GM19025 (cell line): ENCODE data around the gene ZNF277.
"Not testable (repeated sequence)": the region's sequence is repeated elsewhere in the genome, so short reads cannot be mapped to it uniquely, and the experiment has no call there.

Experiments used
- ATAC-seq: cut with Tn5 transposase; IDR thresholded peaks from one replicate; pipeline ENCODE4 v1.9.1; 2021; ENCODE audit warnings: mild to moderate bottlenecking, low read depth, moderate library complexity; ENCODE audit not compliant: unreplicated experiment

Gene ZNF277

DNA sequence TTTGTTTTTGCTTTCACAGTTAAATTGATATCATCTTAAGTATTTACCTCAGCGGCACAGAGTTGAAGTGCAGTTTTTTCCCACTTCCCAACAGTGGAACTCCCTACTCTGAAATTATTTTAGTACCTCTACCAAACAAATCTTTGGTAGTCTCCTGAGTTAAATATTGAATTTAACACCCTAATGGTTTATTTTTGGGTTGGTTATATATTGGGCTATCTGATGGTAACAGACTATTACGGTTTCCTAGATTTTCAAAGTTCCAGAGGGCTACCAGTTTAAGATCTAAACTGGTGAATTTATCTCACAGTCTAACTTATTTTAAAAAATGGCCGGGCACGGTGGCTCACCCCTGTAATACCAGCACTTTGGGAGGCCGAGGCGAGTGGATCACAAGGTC lies 1.3 kb downstream of the ZNF277 start:
- ATAC-seq = no peak

DNA sequence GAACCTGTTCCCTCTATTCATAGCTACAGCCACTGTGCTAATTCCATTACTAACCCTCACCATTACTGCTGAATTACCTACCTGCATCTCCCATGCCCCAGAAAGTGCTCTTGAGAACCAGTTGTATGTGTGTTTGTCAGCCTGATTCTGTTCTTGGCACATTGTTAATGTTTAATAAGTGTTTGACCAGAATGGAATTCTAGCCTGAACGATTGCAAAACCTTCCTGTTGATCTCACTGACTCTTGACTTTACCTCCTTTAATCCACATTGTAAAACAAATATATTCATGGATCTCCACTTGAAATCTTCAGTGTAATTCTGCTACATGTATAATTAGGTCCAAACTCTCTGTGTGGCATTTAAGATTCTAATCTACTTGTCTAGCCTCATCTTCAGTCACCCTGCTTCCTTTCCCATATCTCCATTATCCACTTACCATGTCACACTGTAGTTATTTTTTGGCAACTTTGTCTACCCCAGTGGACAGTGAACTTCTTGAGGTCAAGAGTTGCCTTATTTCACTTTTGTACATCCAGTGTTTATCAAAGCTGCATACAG lies 4.9 kb downstream of the ZNF277 start:
- ATAC-seq = no peak

DNA sequence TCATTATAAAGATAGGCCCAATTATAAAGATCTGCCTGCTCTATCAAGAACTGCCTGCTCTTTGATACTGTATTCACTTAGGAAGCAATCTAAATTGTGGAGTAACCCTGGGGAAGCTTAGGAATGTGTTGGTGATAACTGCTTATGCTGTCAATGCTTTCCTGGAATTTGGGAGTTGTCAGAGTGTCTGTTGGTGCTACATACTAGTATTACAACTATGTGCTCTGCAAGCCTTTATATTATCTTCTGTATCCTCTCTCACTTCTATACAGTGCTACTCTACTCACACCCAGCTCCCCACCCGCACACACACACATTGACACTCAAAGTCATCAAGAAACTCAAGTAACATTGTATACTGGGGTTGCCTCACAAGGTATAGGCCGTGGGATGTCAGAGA lies 6.1 kb downstream of the ZNF277 start:
- no peak for ATAC-seq

DNA sequence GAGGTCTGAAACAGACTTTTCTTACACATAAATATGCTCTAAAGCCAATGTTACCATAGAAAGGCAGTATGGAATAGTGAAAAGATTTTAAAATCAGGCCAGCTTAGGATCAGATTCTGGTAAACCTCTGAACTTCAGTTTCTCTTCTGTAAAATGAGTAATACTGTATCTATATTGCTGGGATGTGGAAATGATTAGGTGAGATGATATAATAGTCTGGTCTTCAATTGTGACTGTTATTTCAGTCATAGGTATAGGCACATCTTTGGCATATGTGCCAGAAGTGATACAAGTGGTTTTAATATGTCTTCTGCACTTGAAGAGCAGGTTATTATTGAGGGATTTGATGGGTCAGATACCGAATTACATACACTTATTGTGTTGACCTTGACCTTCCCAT lies 7.2 kb downstream of the ZNF277 start:
- no peak for ATAC-seq

DNA sequence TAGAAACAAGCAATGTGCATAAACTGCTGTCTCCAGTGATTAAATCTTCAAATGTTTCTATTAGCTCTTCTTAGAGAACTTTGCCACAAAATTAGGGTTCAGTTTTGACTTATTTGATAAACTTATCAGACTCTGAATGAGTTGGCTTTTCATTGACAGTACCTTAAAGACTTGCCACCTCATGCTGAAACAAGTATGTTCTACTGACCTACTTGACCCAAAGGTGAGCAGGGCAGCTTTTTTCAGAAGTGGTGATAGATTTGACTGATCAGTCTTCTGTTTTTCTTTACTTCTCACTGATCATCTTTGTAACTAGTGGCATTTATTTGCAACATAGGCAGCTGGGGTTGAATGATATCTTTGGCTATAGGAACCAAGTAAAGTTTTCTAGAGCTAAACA lies 7.8 kb downstream of the ZNF277 start:
- ATAC-seq = no peak

DNA sequence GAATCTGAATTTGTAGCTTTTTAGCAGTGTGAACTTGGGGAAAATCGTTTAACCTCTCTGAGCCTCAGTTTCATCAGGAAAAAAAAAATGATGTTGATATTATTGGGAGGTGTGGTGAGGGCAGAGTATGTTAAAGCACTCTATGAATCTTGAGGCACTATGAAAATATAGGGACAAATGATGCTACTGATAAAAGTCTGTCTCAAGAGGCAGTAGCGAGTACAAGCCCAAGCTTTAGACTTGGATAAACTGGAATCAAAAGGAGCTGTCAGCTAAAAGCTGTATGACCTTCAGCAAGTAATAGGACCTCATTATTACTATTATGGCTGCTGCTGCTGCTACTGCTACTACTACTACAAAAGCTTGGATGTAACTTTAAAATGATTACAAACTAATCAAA lies 8.4 kb downstream of the ZNF277 start:
- no peak for ATAC-seq

DNA sequence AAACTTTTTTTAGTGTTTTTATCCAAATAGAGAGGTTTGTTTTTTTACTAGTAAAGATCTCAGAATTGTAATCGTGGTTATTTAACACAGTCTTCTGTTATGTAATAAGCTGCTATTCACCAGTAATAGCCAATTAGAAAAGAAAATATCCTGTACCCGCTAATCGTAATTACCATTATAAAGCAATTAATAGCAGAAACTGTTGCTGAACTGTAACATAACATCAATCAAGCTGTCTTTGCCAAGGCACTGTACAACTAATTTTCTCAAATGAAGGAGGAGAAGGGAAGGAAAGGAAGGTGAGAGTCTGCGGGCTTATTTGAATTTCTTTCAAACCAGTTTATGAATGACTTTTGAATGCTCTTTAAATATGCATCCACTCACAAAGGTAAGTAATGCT lies 9.3 kb downstream of the ZNF277 start:
- no peak for ATAC-seq

DNA sequence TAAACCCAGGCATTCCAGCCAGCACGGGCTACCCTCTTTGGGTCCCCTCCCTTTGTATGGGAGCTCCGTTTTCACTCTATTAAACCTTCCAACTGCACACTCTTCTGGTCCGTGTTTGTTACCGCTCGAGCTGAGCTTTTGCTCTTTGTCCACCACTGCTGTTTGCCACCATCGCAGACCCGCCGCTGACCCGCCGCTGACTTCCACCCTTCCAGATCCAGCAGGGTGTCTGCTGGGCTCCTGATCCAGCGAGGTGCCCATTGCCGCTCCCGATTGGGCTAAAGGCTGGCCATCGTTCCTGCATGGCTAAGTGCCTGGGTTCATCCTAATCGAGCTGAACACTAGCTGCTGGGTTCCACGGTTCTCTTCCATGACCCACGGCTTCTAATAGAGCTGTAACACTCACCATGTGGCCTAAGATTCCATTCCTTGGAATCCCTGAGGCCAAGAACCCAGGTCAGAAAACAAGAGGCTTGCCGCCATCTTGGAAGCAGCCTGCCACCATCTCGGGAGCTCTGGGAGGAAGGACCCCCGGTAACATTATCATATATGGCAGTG lies 14.5 kb downstream of the ZNF277 start:
- ATAC-seq = no peak

DNA sequence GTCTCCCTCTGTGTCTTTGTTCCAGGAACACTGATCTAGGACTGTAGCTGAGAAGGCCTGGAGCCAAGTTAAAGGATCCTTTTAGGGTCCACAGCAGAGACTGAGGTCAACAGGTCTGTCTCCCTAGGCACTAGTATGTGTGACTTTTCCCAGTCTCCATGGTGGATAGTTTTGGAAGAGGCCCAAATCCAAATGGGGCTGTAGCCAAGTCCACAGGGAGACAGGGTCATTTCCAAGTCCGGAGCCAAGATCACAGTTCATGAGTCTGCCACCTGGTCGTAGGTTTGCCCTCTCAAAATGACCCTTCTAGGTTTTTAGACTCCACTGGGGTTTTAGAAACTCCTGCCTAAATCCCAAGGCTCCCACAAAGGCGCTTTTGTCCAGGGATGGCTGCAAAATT lies 16.8 kb downstream of the ZNF277 start:
- no peak for ATAC-seq

DNA sequence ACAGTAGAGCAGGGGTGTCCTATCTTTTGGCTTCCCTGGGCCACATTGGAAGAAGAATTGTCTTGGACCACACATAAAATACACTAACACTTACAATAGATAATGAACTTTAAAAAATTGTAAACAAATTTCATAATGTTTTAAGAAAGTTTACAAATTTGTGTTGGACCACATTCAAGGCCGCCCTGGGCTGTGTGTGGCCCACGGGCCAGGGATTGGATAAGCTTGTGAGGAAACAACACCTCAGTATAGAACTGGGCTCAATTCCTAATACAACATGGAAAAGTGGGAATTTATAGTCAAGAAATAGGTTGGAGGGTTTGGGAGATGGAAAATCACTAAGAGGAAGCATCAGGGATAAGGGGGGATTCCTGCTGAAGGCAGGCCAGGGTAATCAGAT lies 17.7 kb downstream of the ZNF277 start:
- ATAC-seq = no peak

DNA sequence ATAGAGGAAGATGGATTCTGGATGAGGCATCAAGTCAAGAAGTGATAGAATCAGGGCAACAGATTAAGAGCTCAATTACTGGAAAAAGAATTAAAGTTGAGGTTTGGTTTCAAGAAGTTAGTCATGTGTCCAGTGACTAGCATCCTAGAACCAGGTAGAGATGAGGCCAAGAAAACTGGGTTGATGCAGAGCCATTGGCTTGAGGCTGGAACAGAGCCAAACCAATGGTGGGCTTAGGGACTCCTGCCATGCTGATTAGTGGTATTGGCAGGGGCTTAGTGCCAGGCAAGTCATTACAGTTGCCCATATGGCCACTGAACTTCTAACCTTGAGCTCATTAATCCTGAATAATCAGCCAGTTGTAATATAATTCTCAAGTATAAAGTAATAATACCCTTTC lies 18.5 kb downstream of the ZNF277 start:
- ATAC-seq = no peak

DNA sequence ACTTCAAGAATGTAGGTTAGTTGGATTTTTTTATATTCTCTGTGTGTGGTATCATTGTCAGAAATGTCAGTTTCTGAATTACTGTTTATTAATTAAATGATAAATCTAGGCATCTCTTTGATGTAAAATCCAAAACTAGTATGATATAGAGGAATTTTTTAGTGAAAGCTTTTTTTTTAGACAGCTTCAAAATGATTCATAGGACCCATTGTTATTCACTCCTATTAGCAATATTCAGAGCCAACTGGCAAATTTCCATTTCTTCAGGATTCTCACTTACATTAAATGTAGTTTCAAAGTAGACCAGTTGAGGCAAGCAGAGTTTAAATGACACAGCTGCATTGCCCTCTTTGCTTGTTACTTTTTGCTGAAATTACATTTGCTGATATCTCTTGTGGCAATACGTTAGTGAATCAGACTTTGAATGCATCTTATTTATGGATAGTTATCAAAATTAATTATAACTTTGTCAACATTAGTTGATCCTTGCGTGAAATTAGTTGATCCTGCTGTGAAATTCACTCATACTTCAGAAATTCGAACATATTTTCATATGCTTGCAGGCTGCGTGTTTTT lies 20.3 kb downstream of the ZNF277 start:
- no peak for ATAC-seq

DNA sequence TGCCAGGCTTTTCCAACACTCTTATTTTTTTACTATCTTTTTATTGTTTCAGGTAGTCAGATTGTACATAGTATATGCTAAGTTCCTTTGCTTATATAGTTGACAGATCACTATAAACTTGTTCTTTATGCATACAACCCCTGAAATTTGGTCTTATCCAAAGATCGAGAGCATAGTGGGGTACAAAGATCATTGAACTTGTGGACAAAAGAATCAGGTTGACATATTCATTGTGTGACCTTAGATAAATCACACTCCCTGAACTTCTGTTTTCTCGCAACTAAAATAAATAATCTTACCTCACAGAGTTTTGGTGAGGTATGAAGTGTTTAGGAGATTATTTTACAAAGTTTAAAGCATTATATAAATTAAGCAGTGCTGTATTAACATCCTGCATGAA lies 22.1 kb downstream of the ZNF277 start:
- no peak for ATAC-seq

DNA sequence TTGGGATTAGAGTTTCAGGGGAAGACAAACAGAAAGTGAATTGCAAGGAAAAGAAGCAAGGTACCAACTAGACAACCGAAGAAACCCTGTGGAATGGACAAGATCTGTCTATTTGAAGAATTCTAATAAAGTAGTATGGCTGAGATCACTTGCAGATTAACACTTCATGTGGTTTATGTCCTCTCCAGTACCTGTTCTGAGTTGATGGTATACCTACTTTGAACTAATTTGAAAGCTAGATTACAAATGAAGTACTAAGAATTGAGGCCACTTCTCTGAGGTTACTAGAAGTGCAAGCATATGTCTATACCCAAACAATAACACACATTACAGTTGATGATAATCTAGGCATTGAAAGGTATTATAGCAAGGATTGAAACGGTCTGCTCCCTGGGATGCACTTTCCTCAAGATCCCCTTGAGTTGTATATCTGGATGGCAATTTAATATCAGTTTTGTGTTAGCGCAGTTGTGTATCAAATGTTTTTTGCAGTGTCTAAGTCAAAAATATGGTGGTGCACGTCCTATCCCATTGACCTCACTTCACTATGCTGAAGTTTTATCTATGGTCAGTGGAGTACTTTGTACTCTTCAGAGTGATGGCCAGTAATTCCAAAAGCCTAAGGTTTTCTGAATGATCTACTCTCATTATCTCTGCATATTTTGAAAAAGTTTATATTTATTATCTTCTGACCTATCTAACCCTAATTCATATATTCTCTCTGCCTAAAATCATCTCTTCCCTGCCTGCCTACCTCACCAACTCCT lies 25.9 kb downstream of the ZNF277 start:
- no peak for ATAC-seq

DNA sequence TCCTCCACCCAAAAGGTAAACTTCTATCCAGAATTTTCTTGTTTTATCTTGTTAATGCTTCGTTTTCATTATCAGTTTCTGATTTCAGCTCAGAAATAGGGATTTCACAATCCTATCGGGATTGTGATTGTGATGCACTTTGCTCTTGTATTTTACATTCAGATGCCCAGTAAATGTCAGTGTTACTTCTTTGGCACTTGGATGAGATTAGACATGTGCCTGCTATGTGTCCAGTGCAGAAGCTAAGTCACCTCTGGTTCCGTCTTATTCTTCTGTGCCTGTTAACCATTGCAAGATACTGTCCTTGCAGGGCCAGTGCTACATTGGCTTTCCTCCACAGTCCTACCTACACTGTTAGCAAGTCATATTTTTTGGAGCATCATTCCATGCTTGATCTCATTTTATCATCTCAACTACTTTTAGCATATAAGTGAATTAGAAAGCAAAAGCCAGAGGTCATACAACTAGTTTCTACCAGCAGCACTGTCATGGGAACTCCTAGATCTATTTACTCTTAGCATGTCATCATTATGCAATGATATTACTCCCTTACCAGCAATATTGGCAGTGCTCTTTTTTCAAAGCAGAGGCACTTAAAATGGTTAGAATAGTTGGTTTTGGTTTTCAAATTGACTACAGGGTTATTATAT lies 26.7 kb downstream of the ZNF277 start:
- no peak for ATAC-seq

DNA sequence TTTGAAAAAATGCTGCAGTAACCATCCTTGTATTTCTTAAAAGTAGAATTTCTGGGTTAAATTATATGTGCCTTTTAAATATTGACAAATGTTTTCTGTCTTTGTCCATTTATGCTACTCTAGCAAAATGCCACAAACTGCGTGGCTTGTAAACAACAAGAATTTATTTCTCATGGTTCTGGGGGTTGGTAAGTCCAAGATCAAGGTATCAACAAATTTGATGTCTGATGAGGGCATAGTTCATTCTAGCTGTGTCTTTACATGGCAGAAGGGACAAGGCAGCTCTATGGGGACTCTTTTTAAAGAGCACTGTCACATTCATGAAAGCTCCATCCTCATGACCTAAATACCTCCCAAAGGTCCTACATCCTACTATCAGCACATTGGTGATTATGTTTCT lies 27.7 kb downstream of the ZNF277 start:
- no peak for ATAC-seq

DNA sequence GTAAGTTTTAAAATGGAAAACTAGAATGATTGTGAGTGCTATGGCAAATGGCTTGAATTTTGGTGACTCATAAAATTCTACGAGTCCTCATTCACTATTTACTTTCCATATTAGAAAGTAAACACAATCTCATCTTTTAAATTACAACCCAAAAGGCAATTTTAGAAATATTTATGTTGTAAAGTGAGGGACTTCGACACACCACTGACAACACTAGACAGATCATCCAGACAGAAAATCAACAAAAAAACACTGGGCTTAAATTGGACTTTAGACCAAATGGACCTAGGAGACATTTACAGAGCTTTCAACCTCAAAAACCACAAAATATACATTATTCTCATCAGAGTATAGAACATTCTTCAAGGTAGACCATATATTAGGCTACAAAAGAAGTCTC lies 30.1 kb downstream of the ZNF277 start:
- no peak for ATAC-seq

DNA sequence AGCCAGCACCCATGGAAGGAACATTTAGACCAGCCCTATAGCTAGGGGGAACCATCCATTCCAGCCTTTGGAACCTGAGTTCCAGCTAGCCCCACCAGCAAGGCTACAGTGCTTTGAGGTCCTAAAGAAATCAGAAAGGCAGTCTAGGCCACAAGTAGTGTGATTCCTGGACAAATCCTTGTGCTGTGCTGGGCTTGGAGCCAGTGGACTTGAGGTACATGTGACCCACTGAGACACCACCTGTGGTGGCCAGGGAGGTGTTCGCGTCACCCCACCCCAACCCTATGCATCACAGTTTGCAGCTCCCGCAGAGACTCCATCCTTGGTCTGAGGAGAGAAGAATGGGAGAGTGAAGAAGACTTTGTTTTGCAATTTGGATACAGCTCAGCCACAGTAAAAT lies 31.8 kb downstream of the ZNF277 start:
- ATAC-seq = no peak

DNA sequence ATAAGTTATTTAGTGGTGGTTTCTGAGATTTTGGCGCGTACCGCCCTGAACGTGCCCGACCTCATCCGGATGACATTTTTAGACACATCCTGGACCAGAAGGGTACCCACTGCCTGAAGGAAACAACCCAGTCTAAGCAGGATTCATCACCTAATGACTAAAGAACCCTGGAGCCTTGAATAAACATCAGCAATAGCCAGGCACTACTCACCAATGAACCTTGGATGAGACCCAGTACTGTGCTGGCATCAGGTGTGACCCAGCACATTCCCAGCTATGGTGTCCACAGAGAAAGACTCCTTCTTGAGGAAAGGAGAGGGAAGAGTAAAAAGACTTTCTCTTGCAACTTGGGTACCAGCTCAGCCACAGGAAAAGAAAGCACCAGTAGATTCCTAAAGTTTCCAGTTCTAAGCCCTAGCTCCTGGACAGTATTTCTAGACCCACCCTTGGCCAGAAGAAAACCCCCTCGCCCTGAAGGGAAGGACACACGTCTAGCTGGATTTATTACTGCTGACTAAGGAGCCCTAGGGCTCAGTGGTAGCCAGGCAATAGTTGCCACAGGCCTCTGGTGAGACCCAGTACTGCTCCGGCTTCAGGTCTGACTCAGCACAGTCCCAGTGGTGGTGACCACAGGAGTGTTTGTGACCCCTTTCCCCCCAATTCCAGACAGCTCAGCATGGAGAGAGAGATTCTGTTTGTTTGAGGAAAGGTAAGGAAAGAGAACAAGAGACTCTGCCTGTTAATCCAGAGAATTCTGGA lies 32.5 kb downstream of the ZNF277 start:
- no peak for ATAC-seq

DNA sequence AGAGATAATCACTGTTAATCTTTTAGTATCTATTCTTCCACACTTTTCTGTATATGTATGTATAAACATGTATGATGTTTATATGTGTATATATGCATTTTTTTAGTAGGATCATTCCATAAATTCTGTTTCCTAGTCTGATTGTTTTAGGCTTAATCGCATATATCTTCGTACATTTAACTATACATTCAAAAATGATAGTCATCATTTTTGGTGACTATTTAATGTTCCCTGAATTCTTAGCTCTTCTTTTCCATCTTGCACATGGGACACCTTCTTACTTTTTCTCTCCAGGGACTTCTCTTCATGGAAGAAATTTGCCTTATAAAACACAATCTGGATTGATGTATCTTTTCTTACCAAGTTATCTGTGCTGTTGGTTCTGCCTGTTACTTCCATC lies 42.1 kb downstream of the ZNF277 start:
- no peak for ATAC-seq

DNA sequence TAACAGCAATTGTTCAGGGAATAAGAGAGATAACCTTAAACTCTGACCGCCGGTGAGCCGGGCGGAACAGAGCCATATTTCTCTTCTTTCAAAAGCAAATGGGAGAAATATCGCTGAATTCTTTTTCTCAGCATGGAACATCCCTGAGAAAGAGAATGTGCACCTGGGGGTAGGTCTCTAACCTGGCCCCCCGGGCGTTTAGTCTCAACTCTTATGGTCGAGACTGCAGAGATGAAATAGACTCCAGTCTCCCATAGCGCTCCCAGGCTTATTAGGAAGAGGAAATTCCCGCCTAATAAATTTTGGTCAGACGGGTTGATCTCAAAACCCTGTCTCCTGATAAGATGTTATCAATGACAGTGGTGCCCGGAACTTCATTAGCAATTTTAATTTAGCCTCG lies 43.5 kb downstream of the ZNF277 start:
- not testable (repeated sequence) for ATAC-seq
